ENCODE measurements around the gene LYSMD1. TPM values are rescaled to one million over a fixed set of nuclear protein-coding genes. Genes with fewer than 3 reads are reported as not detected.

Gene LYSMD1
- total and polyA plus RNA-seq, 5 donors from 2014 or later, result 0.14 to 0.54 (median 0.16) TPM; not detected in 1

- Mint-ChIP-seq H3K27ac (peak overlapping the region; percentile 39 to 98 (median 48)), H3K27me3 (no peaks in the 10 kb centered on the region), H3K36me3 (peaks cover 29% of the 10 kb centered on the region), H3K4me3 (no peak overlapping the region), H3K4me1 (peaks cover 0 to 6% (median 2%) of the 10 kb centered on the region in 4 donors), H3K9me3 (no peaks in the 10 kb centered on the region)
- Histone ChIP-seq H3K4me1 (ENCODE audit: control insufficient read depth, insufficient read depth, low read length, poor library complexity, severe bottlenecking) (no peaks in the 10 kb centered on the region), H3K36me3 (ENCODE audit: control insufficient read depth, insufficient read depth, low read length) (peaks cover 16% of the 10 kb centered on the region), H3K4me3 (ENCODE audit: low read depth, low read length) (no peak overlapping the region), H3K27me3 (ENCODE audit: control insufficient read depth, insufficient read depth, low read length) (no peaks in the 10 kb centered on the region), H3K27ac (ENCODE audit: insufficient read depth, low read length, poor library complexity, severe bottlenecking) (no peak overlapping the region), H3K9me3 (ENCODE audit: control insufficient read depth in 2 of 2, low read length in 2 of 2) (no peaks in the 10 kb centered on the region)
- DNase-seq, result no peak
- no peak for ATAC-seq (ENCODE audit: low read depth in 2 of 2)
Measured at GRCh38 chr1:151124763-151125403, 40.8 kb downstream of the LYSMD1 start.

- no peaks in the 10 kb centered on the region for H3K9me3 ChIP-seq (ENCODE audit: control insufficient read depth in 2 of 2, low read length in 2 of 2)
- peaks cover 15% of the 10 kb centered on the region for H3K36me3 Mint-ChIP-seq
- peaks cover 23% of the 10 kb centered on the region for H3K36me3 ChIP-seq (ENCODE audit: control insufficient read depth, insufficient read depth, low read length)
- H3K4me3 ChIP-seq (ENCODE audit: low read depth, low read length), result no peak overlapping the region
- DNase-seq (no peak), ATAC-seq (ENCODE audit: low read depth in 2 of 2) (no peak)
- H3K9me3 Mint-ChIP-seq, result no peaks in the 10 kb centered on the region
- no peaks in the 10 kb centered on the region for H3K27me3 ChIP-seq (ENCODE audit: control insufficient read depth, insufficient read depth, low read length)
- H3K4me1 ChIP-seq (ENCODE audit: control insufficient read depth, insufficient read depth, low read length, poor library complexity, severe bottlenecking), result no peaks in the 10 kb centered on the region
- no peak overlapping the region for H3K4me3 Mint-ChIP-seq
- no peaks in the 10 kb centered on the region for H3K4me1 Mint-ChIP-seq
- no peak overlapping the region for H3K27ac ChIP-seq (ENCODE audit: insufficient read depth, low read length, poor library complexity, severe bottlenecking)
- H3K27me3 Mint-ChIP-seq, result no peaks in the 10 kb centered on the region
- no peak overlapping the region for H3K27ac Mint-ChIP-seq
Measured at GRCh38 chr1:151113877-151114276, 51.8 kb downstream of the LYSMD1 start.

Other genes with a start within 250 kb of the LYSMD1 start
- gene SETDB1, start 239.5 kb downstream of the LYSMD1 start, total RNA-seq, result 48.7 TPM
- gene SETDB1, start 239.5 kb downstream of the LYSMD1 start, polyA plus RNA-seq, result 10 to 100 TPM in 3 of 4 donors, 1 to 10 TPM in 1; 9.4 to 13.6 (median 12.3) TPM
- 99.1 TPM for gene CERS2, start 191.1 kb downstream of the LYSMD1 start, total RNA-seq
- gene CERS2, start 191.1 kb downstream of the LYSMD1 start, polyA plus RNA-seq, result 100 to 1,000 TPM; 179 to 201 (median 189) TPM
- gene ANXA9, start 183.6 kb downstream of the LYSMD1 start, total RNA-seq, result not detected
- gene ANXA9, start 183.6 kb downstream of the LYSMD1 start, polyA plus RNA-seq, result not detected
- gene MINDY1, start 159.0 kb downstream of the LYSMD1 start, total RNA-seq, result 12.9 TPM
- gene MINDY1, start 159.0 kb downstream of the LYSMD1 start, polyA plus RNA-seq, result 1 to 10 TPM; 3.0 to 8.9 (median 5.1) TPM
- gene PRUNE1, start 157.5 kb downstream of the LYSMD1 start, total RNA-seq, result 18.0 TPM
- 10 to 100 TPM; 46.5 to 56.3 (median 52.3) TPM for gene PRUNE1, start 157.5 kb downstream of the LYSMD1 start, polyA plus RNA-seq
- 0.94 TPM for gene BNIPL, start 129.3 kb downstream of the LYSMD1 start, total RNA-seq
- under 1 TPM; 0.07 to 0.43 (median 0.18) TPM for gene BNIPL, start 129.3 kb downstream of the LYSMD1 start, polyA plus RNA-seq
- gene C1orf56, start 118.2 kb downstream of the LYSMD1 start, total RNA-seq, result 0.67 TPM
- 1 to 10 TPM; 3.5 to 4.8 (median 4.1) TPM for gene C1orf56, start 118.2 kb downstream of the LYSMD1 start, polyA plus RNA-seq
- 496 TPM for gene CDC42SE1, start 106.3 kb downstream of the LYSMD1 start, total RNA-seq
- gene CDC42SE1, start 106.3 kb downstream of the LYSMD1 start, polyA plus RNA-seq, result 100 to 1,000 TPM; 119 to 152 (median 140) TPM
- gene MLLT11, start 105.5 kb downstream of the LYSMD1 start, total RNA-seq, result 3.9 TPM
- gene MLLT11, start 105.5 kb downstream of the LYSMD1 start, polyA plus RNA-seq, result 1 to 10 TPM; 3.1 to 4.4 (median 4.2) TPM
- 26.4 TPM for gene GABPB2, start 95.1 kb downstream of the LYSMD1 start, total RNA-seq
- 1 to 10 TPM; 5.4 to 8.1 (median 6.0) TPM for gene GABPB2, start 95.1 kb downstream of the LYSMD1 start, polyA plus RNA-seq
- gene SEMA6C, start 19.3 kb downstream of the LYSMD1 start, total RNA-seq, result 7.2 TPM
- gene SEMA6C, start 19.3 kb downstream of the LYSMD1 start, polyA plus RNA-seq, result under 1 TPM; 0.63 to 0.76 (median 0.73) TPM
- gene TNFAIP8L2, start 9.3 kb downstream of the LYSMD1 start, total RNA-seq, result 4.3 TPM
- 10 to 100 TPM; 32.9 to 62.5 (median 47.2) TPM for gene TNFAIP8L2, start 9.3 kb downstream of the LYSMD1 start, polyA plus RNA-seq
- gene SCNM1, start 242 bp upstream of the LYSMD1 start, total RNA-seq, result 51.0 TPM
- gene SCNM1, start 242 bp upstream of the LYSMD1 start, polyA plus RNA-seq, result 100 to 1,000 TPM in 1 of 4 donors, 10 to 100 TPM in 3; 74.3 to 104 (median 90.5) TPM
- 3.3 TPM for gene TMOD4, start 10.1 kb upstream of the LYSMD1 start, total RNA-seq
- gene TMOD4, start 10.1 kb upstream of the LYSMD1 start, polyA plus RNA-seq, result not detected
- gene VPS72, start 24.3 kb upstream of the LYSMD1 start, total RNA-seq, result 41.8 TPM
- gene VPS72, start 24.3 kb upstream of the LYSMD1 start, polyA plus RNA-seq, result 100 to 1,000 TPM in 1 of 4 donors, 10 to 100 TPM in 3; 83.0 to 101 (median 95.0) TPM
- 60.3 TPM for gene PIP5K1A, start 32.6 kb upstream of the LYSMD1 start, total RNA-seq
- gene PIP5K1A, start 32.6 kb upstream of the LYSMD1 start, polyA plus RNA-seq, result 10 to 100 TPM; 12.0 to 17.5 (median 15.1) TPM
- gene PSMD4, start 88.8 kb upstream of the LYSMD1 start, total RNA-seq, result 91.6 TPM
- 100 to 1,000 TPM; 242 to 392 (median 297) TPM for gene PSMD4, start 88.8 kb upstream of the LYSMD1 start, polyA plus RNA-seq
- 31.9 TPM for gene ZNF687, start 116.4 kb upstream of the LYSMD1 start, total RNA-seq
- gene ZNF687, start 116.4 kb upstream of the LYSMD1 start, polyA plus RNA-seq, result 1 to 10 TPM in 3 of 4 donors, under 1 TPM in 1; 0.46 to 1.9 (median 1.4) TPM
- gene PI4KB, start 161.5 kb upstream of the LYSMD1 start, total RNA-seq, result 73.5 TPM
- 10 to 100 TPM; 48.4 to 57.4 (median 53.3) TPM for gene PI4KB, start 161.5 kb upstream of the LYSMD1 start, polyA plus RNA-seq
- 105 TPM for gene RFX5, start 181.3 kb upstream of the LYSMD1 start, total RNA-seq
- gene RFX5, start 181.3 kb upstream of the LYSMD1 start, polyA plus RNA-seq, result 10 to 100 TPM; 28.8 to 35.9 (median 35.2) TPM
- not detected for gene SELENBP1, start 206.8 kb upstream of the LYSMD1 start, total RNA-seq
- not detected for gene SELENBP1, start 206.8 kb upstream of the LYSMD1 start, polyA plus RNA-seq
- 344 TPM for gene PSMB4, start 233.7 kb upstream of the LYSMD1 start, total RNA-seq
- 10 to 100 TPM; 79.4 to 99.1 (median 91.0) TPM for gene PSMB4, start 233.7 kb upstream of the LYSMD1 start, polyA plus RNA-seq